GM10266 (cell line): ENCODE data around the gene OR51A4.

Experiments
- DNase-seq: peaks from one replicate; pipeline ENCODE4 v3.0.0; 2012; ENCODE audit errors: extremely low spot score
- TF ChIP-seq, protein P1 (sequence below): IDR thresholded peaks from 2 replicates; pipeline ENCODE4 v1.5.1; 2012; ENCODE audit warnings: mild to moderate bottlenecking, low read depth; ENCODE audit not compliant: control insufficient read depth, insufficient read depth; ENCODE audit errors: missing control alignments

OR51A4 gene

GRCh38 chr11:4922304-4922703 is 25.1 kb downstream of the OR51A4 start:
- TF ChIP-seq, protein P1, sequence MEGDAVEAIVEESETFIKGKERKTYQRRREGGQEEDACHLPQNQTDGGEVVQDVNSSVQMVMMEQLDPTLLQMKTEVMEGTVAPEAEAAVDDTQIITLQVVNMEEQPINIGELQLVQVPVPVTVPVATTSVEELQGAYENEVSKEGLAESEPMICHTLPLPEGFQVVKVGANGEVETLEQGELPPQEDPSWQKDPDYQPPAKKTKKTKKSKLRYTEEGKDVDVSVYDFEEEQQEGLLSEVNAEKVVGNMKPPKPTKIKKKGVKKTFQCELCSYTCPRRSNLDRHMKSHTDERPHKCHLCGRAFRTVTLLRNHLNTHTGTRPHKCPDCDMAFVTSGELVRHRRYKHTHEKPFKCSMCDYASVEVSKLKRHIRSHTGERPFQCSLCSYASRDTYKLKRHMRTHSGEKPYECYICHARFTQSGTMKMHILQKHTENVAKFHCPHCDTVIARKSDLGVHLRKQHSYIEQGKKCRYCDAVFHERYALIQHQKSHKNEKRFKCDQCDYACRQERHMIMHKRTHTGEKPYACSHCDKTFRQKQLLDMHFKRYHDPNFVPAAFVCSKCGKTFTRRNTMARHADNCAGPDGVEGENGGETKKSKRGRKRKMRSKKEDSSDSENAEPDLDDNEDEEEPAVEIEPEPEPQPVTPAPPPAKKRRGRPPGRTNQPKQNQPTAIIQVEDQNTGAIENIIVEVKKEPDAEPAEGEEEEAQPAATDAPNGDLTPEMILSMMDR: no peak

GRCh38 chr11:4921796-4922195 is 25.6 kb downstream of the OR51A4 start:
- DNase-seq: no peak
- TF ChIP-seq, protein P1: no peak

More at GRCh38 chr11:4922304-4922703, 25.1 kb downstream of the OR51A4 start:
- DNase-seq: no peak

- no peak for DNase-seq
- TF ChIP-seq, protein P1: no peak
Observed at GRCh38 chr11:4919250-4919649, 28.2 kb downstream of the OR51A4 start, which contains the start of gene OR51G2. Gene OR51G2, minus strand, starts transcription at chr11:4919350. Its CDS starts 3,687 bp downstream, at chr11:4915663.

- DNase-seq: no peak
- TF ChIP-seq, protein P1: no peak
Observed at GRCh38 chr11:4916581-4916980, 30.8 kb downstream of the OR51A4 start.

DNA sequence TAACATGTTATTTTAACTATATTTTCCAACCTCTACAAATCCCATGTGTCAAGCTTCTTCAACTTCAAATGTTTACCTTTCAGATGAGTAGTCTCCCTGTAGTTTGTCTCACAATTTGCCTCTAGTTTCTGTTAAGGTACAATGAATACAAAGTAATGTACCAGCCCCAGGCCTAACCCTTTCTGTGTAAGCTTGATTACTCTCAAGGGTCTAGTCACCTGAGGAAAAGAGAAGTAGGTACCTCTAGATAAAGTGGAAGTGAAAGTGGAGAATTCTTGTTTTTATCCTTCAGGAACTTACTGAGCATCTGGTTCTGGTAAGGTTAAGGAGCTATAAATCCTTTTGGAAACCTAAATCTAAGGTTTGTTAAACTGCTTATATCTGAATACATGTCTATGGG is 43.9 kb downstream of the OR51A4 start, which contains the start of gene OR51A7:
Gene OR51A7 (plus strand): TSS at position 300 of the 400 bp plus-strand sequence. CDS start 3,587 bp downstream, outside the sequence.
- TF ChIP-seq, protein P1: no peak
- DNase-seq: no peak
